Measurements from ENCODE around the gene GNA14.

GNA14 gene

DNA sequence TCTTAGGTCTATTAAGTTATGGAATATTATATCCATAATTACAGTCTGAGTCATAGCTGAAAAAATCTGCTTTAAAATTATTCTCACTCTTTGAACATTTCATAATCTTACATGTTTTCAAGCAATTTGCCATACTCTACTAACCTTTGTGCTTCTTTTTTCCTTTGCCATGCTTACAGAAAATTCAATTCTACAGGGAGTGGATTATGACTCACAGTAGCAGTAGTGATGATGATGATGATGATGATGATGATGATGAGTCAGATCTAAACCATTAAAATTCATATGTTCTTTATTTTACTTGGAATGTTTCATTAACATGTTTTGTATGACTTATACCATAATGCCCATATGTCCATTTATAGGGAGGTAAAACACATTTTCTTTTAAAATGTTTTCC is 263.7 kb downstream of the GNA14 start:
- DNase-seq: no peak

DNA sequence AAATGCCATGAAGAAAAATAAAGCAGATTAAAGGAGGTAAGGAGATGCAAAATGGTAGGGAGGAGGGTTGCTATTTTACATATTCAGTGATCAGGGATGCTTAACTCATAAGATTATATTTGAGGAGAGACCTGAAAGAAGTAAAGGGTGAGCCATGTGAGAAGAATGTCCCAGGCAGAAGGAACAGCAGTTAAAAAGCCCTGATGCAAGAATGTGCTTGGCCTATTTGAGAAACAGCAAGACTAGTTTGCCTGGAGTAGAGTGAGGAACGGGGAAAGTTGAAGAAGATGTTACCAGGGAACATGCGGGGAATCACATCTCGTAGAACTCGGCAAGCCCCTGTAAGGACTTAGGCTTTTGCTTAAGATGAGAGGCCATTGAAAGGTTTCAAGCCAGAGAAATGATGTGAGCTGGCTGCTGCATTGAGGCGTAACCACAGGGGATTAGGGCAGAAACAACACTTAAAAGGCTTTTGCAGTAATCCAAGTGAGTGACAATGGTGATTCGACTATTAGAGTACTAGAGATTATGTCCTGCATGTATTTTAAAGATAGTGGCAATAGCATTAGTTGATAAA is 272.1 kb downstream of the GNA14 start:
- no peak for DNase-seq

DNA sequence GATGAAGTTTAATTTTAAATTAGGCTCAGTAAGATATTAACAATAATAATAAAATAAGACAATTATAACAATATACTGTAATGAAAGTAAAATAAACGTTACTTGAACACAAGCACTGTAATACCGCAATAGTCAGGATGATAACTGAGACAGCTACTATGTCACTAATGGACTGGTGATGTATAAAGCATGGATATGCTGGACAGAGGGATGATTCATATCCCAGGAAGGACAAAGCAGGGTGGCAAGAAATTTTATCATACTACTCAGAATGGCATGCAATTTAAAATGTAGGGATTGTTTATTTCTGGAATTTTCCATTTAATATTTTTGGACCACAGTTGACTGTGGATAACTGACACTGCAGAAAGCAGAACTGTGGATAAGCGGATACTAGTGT is 273.9 kb downstream of the GNA14 start:
- DNase-seq: no peak

Measured in inflammatory macrophage treated with lipopolysaccharide for 4 hours (primary cell).